BJ (cell line): ENCODE results near the gene CRTC3. TPM values are rescaled to one million over a fixed set of nuclear protein-coding genes. Genes with fewer than 3 reads are reported as not detected.

ENCODE experiments used
- CTCF ChIA-PET: fragments of 350-600 bp; formaldehyde crosslinking; extraction: SDS; loops from one replicate; lab custom pipeline; 2021; ENCODE audit warnings: antibody characterized with exemption, inconsistent platforms; lab: Yijun Ruan, JAX
- POLR2A ChIA-PET: fragments of 300-600 bp; sonication (Branson Sonifier 250); formaldehyde crosslinking; extraction: SDS; loops from one replicate; lab custom pipeline; 2021; ENCODE audit warnings: antibody characterized with exemption; lab: Charles Lee
- DNase-seq: peaks from one replicate; pipeline ENCODE4 v3.0.0-alpha.2; 2011; ENCODE audit warnings: low read depth
- H3K27me3 ChIP-seq: 2 replicates; pipeline ENCODE4 v1.6.0; 2011; ENCODE audit warnings: low read length; ENCODE audit not compliant: control insufficient read depth, insufficient read depth
- H3K36me3 ChIP-seq: 2 replicates; pipeline ENCODE4 v1.5.1; 2011; ENCODE audit warnings: low read length; ENCODE audit not compliant: control insufficient read depth, insufficient read depth
- H3K4me3 ChIP-seq: 2 replicates; pipeline ENCODE4 v1.5.1; 2011; ENCODE audit warnings: low read depth, mild to moderate bottlenecking, control low read depth, low read length
- polyA minus RNA-seq: library from RNA; depleted of rRNA, polyadenylated mRNA; stranded (reverse); fragments of >200 nt; gene quantifications from 2 replicates; pipeline ENCODE4 v1.2.3, GENCODE V29; 2011; rRNA and poly(A)+ RNA removed
- polyA plus RNA-seq: library from polyadenylated mRNA; depleted of rRNA; stranded (reverse); fragments of >200 nt; gene quantifications from 2 replicates; pipeline ENCODE4 v1.2.3, GENCODE V29; 2011; rRNA removed
- TF ChIP-seq, protein P1 (sequence below): IDR thresholded peaks from 2 replicates; pipeline ENCODE4 v1.5.1; 2011; ENCODE audit warnings: low read depth, mild to moderate bottlenecking, control low read depth, inconsistent platforms, low read length, moderate library complexity; ENCODE audit not compliant: insufficient read depth

Gene CRTC3
- polyA plus RNA-seq (19.7 and 28.5 TPM in 2 replicates), polyA minus RNA-seq (18.7 and 24.8 TPM in 2 replicates)

GRCh38 chr15:90529371-90530249, at the start of gene CRTC3:
TSS of gene CRTC3 (plus strand) at chr15:90529923. CDS start at chr15:90530072, 149 bp downstream.
- DNase-seq, result no peak
- ChIA-PET POLR2A (no interaction called here), CTCF (interaction anchor here (1.0 to 2.1 kb wide), 5 partner anchors 10 to 209 kb away, joined by 3 to 9 read pairs (median 3); no protein-coding TSS in a partner anchor)

GRCh38 chr15:90481023-90481422, 48.7 kb upstream of the CRTC3 start:
- H3K27me3 ChIP-seq, result no peaks in the 10 kb centered on the region
- CTCF ChIA-PET, result interaction anchor here (0.6 to 9.7 kb wide), 11 partner anchors 10 to 188 kb away, joined by 3 to 169 read pairs (median 13); no protein-coding TSS in a partner anchor
- H3K36me3 ChIP-seq, result peaks cover 18% of the 10 kb centered on the region
- POLR2A ChIA-PET, result no interaction called here
- no peak overlapping the region for H3K4me3 ChIP-seq
- TF ChIP-seq, protein P1, sequence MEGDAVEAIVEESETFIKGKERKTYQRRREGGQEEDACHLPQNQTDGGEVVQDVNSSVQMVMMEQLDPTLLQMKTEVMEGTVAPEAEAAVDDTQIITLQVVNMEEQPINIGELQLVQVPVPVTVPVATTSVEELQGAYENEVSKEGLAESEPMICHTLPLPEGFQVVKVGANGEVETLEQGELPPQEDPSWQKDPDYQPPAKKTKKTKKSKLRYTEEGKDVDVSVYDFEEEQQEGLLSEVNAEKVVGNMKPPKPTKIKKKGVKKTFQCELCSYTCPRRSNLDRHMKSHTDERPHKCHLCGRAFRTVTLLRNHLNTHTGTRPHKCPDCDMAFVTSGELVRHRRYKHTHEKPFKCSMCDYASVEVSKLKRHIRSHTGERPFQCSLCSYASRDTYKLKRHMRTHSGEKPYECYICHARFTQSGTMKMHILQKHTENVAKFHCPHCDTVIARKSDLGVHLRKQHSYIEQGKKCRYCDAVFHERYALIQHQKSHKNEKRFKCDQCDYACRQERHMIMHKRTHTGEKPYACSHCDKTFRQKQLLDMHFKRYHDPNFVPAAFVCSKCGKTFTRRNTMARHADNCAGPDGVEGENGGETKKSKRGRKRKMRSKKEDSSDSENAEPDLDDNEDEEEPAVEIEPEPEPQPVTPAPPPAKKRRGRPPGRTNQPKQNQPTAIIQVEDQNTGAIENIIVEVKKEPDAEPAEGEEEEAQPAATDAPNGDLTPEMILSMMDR, result no peak
- DNase-seq, result no peak

More at GRCh38 chr15:90529371-90530249, at the start of gene CRTC3:
- TF ChIP-seq, protein P1, result 0 out of 2 replicates have a peak, but pooled peaks have one; percentile 17
- Histone ChIP-seq H3K36me3 (no peaks in the 10 kb centered on the region), H3K4me3 (peak within 1 kb of the TSS; percentile 86), H3K27me3 (no peaks in the 10 kb centered on the region)

GRCh38 chr15:90482124-90483011, 47.4 kb upstream of the CRTC3 start:
- peaks cover 23% of the 10 kb centered on the region for H3K36me3 ChIP-seq
- DNase-seq, result peak; percentile 18

GRCh38 chr15:90483012-90483307, 46.8 kb upstream of the CRTC3 start:
- H3K4me3 ChIP-seq, result no peak overlapping the region
- no peaks in the 10 kb centered on the region for H3K27me3 ChIP-seq
- ChIA-PET POLR2A (no interaction called here), CTCF (interaction anchor here (0.8 to 9.7 kb wide), 27 partner anchors 8 to 217 kb away, joined by 3 to 169 read pairs (median 6); partner anchors contain the start of gene ZNF774)
- peaks cover 25% of the 10 kb centered on the region for H3K36me3 ChIP-seq
- TF ChIP-seq, protein P1, result no peak
- DNase-seq, result no peak

More at GRCh38 chr15:90482124-90483011, 47.4 kb upstream of the CRTC3 start:
- Histone ChIP-seq H3K27me3 (no peaks in the 10 kb centered on the region), H3K4me3 (no peak overlapping the region)
- CTCF ChIA-PET, result interaction anchor here (0.6 to 9.7 kb wide), 30 partner anchors 8 to 216 kb away, joined by 3 to 169 read pairs (median 6); partner anchors contain the start of gene ZNF774
- TF ChIP-seq, protein P1, result peak; percentile 76
- POLR2A ChIA-PET, result no interaction called here
